GM19240 (cell line): ENCODE data around the gene PARN.
"Not testable (repeated sequence)": the region's sequence is repeated elsewhere in the genome, so short reads cannot be mapped to it uniquely, and the experiment has no call there.

Experiments
- DNase-seq: peaks from one replicate; pipeline ENCODE4 v3.0.0; 2011; ENCODE audit warnings: low spot score; ENCODE audit not compliant: insufficient read length

Gene PARN

DNA sequence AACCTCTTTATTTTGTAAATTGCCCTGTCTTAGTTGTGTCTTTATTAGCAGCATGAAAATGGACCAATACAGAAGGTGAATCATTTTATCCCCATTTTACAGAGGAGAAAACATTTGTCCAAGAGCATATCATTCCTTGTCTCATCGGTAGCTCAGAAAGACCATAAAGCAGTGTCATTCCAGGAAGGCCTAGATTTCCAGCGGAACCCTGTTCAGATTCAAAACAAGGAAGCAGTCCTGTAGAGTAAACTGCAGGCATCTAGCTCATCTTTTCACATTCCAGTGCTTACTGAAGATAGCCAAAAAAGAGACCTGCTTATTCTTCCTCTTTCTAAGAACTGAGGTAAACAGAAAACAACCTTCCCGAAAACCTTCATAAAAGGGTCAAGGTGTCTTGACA is 54.0 kb downstream of the PARN start:
- DNase-seq: no peak

DNA sequence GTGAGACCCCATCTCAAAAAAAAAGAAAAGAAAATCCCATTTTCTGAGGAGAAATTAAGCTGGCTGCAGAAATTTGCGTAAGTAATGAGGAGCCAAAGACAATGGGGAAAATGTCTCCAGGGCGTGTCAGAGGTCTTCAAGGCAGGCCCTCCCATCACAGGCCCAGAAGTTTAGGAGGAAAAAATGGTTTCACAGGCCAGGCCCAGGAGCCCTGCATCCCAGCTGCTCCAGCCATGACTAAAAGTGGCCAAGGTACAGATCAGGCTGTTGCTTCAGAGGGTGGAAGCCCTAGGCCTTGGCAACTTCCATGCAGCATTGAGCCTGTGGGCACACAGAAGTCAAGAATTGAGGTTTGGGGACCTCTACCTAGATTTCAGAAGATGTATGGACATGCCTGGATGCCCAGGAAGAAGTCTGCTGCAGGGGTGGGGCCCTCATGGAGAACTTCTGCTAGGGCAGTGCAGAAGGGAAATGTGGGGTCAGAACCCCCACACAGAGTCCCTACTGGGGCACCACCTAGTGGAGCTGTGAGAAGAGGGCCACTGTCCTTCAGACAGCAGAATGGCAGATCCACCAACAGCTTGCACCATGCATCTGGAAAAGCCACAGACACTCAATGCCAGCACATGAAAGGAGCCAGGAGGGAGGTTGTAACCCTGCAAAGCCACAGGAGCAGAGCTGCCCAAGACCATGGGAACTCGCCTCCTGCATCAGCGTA is 55.2 kb downstream of the PARN start:
- DNase-seq: not testable (repeated sequence)

DNA sequence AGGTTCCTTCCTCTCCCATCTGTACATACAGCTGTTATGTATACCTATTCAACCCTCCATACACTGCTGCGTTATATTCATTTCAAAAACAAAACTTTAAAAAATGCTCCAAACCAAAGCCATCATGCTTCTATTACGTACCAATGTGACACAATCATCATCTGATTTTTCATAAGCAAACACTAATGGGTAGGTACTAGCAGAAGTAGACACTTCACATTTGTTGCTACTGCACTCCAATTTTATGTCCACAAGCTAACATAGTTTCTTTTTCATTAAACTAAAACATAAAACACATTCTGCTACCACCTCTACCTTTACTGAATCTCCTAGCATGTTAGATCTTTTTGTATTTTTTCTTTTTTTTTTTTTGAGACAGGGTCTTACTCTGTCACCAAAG is 57.5 kb downstream of the PARN start:
- no peak for DNase-seq

DNA sequence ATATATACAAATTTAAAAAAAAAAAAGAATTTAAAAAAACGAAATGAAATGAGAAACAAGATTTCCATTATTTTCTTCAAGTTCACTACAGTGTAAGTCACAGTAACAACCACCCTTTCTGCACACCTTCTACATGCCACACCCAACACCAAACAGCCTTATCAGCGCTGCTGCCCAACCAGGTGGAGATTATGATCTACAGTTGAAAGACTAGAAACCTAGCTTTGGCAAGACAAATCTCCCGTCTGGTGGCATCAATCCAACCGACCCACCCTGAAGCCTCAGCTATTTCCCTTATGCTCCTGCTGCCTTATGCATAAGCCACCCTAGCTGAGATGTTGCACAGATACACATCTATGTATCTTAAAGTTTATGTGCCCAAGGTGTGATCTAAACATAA is 60.8 kb downstream of the PARN start:
- no peak for DNase-seq

DNA sequence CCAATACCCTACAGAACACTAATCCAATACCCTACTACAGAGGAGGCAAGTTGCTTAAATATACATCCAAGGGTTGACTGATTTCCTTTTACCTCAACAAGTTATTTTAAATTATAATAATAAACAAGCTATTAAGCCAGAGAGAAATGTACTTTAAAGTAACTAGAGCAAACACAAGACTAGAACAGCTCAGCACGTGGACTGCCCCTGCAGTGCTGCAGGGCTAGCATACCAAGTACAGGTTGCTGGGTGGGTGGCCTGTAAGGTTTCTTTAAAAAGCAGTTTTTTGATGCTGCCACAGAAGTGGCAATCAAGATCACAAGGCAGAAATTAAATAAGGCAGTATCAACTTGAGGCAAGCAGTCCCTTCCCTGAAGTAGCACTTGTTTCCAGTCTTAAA is 63.5 kb downstream of the PARN start:
- no peak for DNase-seq

DNA sequence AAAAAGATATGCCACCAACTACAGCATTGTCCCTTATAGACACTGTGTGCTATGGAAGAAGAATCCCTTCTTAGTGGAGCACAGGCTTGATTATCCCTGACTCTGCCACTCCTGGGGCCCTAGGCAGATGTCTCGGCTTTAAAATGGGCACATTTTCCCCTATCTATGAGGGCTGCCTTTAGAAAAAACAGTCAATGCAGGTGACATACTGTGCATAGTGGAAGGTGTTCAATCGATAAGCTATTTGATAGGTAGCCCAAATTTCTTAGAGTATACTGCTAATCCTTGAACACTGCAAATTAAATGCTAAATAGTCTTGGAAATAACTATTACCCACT is 64.4 kb downstream of the PARN start:
- DNase-seq: no peak

DNA sequence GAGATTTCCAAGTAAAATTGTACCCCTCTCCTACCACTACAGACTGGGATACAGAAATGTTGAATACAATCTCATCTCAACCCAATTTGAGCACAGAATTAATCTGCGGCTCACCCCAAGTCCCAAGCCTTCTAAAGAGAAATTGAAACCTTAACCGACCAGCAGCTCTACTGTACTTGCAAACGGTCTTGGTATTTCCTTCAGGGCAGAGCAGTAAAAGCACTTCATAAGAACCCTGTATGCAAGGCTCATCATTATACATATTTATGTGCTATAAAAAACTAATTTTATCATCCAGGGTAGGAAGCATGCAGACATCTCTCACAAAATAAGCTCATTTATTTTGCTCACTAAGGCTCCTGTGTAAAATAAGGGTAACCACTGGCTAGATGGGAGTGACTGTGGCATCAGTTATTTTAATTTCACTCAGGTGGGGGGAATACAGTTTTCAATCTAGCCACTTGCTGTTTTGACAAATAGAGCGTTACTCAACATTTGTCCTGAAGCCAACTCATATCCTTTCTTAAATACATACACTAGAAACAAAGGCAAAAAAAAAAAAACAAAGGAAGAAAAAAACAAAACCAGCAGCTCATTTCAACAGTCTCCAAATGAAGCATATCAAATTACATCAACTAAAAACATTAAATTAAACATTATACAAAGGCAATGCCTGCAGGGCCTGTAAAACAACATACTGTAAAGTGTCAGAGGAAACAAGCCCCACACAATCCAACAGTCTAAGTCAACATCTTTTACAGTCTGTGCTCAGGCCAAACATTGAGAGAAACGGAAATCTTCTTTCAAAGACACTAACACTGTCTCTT is 65.0 kb downstream of the PARN start:
- DNase-seq: no peak

DNA sequence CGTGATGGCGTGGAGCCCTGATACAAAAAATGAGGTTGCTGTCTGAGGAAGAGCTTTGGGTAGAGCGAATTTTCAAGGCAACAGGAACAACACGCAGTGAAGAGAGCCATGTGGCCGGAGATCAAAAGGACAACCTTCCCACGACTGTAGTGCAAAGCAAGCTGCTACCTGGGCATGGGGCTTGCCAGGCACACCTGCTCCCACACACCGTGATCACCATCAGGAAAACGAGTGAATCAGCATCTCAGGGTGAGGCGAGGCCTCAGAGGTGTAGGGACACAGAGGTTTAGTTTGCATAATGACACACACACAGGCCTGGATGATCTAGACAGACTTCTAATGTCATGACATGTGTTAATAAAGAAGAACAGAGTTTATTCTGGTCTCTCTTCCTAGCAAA is 65.7 kb downstream of the PARN start:
- DNase-seq: no peak

DNA sequence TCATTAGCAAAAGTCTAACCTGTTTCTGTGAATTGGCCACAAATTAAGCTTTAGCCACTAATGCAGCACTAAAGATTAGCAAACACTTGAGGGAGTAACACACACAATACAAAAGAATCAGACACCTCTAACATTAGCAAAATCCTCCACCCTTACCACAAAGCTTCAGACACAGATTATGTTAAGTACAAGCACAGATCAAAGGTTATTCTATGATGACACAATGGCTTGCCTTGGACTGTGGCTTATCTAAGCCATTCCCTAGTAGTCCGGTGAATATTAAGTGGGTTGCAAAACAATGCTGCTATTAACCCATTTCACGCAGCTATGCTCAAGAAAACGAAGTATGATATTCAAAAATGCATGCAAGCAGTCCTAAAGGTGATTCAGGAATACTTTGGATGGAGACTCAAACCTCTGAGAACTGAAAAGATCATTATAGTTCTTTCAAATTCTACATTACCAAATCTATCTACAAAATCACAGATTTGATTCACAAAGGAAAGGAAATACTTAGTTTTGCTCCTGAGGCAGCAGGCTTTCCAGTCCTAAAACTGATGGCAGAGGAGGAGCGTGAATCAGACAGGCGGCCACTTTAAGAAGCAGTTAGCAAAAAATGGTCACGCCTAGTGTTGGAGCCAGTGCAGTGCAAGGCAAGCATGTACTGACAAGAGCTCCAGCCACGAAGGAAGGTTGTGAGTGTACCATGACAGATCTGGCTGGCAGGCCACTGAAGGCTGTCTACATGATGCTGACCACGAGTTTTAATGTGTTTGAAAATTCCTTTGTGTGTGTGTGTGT is 67.2 kb downstream of the PARN start:
- no peak for DNase-seq

DNA sequence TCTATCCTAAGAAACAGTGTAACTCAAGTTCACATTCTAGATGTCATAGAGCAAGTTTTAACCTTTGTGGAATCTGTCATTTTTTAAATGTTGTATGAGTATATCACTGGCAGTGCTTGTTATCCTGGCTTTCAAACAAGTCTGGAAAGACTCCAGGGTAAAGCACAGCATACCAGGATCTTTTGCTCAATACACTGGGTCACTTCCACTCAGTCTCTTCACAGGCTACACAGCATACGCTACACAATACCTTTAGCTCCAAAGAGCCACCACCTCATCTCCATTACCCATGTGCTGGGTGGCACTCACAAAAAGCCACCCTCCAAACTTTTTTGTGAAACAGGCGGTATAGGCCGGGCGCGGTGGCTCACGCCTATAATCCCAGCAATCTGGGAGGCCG is 69.5 kb downstream of the PARN start:
- DNase-seq: no peak

DNA sequence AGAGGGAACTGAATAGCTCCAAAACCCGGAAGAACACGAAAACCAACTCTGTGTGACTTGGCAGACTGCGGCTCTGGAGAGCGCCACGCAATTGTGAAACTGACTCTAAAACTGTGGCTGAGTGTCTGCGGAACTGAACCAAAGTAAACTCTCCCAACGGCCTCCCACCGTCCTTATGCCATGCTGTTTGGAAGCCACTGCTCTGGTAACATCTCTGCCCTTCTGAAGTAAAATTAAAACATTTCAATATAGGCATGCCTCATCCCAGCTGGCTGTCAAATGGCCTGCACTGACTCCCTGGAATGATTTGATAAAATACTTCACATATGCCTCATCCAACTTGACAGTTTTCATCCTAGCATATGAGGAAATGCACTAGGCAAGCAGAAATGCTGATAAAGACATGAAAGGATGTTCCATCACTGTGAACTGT is 70.2 kb downstream of the PARN start:
- no peak for DNase-seq

DNA sequence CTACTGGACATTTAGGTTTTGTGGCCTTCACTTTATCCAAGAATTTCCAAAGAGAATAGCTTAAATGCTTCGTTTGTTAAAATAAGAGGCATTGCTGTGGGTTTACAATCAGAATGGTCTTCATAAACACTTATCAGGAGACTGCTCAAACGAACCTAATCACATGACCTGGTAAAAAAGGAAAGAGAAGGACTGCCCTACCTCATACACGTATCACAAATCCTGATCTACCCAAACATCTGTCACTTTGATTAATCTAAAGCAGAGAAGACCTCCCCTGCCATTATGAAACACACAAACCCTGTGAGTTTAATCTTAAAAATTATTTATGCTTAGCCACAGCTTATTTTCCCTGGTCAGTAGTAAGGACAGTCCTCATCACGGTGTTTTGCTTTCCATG is 76.6 kb downstream of the PARN start:
- no peak for DNase-seq

DNA sequence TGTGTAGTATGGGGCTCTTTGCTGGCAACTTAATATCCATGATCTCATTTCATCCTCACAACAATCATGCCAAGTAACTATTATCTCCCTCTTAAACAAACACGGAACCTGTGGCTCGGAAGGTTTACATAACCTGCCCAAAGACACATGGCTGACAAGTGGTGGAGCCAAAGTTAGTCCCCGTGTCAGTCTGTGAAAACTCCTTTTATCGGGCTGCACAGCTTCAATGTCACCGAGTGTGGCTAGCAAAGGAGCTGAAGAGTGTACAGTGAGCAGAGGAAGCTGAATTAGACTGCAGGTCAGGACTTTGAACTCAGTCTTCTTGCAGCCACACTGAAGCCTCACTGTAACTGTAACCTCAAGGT is 80.3 kb downstream of the PARN start:
- DNase-seq: no peak

DNA sequence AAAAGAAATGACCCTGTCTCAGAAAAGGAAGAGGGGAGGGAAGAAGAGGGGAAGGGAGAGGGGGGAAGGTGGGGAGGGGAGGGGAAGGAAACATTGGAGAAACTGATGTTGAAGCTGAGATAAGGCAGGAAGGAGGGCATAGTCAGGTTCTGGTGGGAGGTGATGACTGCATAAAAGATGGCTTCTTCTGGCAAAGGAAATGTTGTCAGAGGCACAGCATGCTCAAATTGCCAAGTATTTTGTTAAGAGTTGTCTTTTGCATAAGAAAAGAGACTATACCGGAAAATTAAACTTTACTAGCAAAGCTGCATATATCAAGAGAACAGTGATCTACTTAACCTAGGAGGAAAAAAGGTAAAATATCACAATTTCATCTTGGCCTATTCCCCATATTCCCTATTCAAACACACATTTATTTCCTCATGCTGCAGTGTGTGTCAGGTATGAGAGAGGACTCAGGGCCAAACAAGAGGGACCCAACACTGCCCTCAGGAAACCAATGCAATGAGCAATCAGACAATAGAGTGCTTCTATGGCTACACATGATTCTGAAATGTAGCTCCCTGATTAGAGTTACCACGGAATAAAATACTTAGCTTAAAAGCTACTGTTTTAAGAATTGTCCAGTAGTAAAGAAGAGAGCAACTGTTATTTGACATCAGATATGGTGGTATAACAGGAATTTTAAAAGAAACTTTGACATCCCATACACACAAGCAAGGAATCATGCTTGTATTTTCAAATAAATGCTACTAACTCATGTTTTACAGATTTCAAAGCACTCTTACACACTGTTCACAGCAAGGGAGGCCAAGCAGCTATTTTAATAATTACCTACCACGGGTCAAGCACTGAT is 80.9 kb downstream of the PARN start:
- no peak for DNase-seq

DNA sequence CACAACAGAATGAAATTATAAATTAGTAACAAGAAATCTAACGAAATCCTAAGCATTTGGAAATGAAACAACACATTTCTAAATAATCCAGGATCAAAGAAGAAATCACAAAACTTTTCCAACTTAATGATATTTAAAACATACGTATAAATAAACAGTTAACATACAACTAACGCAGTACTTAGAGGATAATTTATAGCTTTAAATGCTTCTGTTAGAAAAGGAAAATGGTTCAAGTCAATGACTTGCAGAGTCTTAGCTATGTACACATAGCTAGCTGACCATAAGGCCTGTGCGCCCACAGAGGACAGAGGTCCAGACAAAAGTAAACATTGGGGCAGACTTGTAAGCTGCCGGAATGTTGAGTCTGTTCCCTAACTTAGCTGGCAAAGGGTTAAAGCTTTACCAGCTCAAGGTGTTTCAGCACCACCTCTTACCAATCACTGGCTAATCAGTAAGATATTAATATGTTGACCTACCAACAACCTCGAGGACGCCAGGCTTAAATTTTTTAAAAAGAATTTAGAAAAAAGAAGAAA is 84.6 kb downstream of the PARN start:
- DNase-seq: no peak

DNA sequence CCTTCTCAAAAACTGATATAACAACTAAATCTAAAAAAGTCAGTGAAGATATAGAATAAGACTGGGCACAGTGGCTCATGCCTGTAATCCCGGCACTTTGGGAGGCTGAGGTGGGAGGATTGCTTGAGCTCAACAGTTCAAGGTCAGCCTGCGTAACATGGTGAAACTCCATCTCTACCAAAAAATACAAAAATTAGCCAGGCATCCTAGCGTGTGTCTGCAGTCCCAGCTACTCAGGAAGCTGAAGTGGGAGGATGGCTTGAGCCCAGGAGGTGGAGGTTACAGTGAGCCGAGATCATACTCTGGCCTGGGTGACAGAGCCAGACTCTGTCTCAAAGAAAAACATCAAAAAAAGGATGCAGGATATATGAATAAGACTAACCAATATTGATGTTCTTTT is 85.2 kb downstream of the PARN start:
- DNase-seq: not testable (repeated sequence)

DNA sequence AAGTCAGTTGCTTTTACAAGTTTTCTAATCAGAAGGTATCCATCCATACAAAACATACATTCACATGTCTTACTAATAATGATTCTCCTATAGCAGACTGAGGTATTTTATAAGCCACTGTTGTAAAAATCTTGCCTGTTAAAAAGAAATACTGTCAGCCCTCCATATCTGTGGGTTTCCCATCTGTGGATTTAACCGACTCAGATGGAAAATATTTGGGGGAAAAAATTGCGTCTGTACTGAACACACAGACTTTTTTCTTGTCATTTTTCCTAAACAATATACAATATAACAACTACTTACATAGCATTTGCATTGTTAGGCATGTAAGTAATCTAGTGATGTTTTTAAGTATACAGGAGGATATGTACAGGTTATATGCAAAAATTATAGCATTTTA is 90.4 kb downstream of the PARN start:
- no peak for DNase-seq

DNA sequence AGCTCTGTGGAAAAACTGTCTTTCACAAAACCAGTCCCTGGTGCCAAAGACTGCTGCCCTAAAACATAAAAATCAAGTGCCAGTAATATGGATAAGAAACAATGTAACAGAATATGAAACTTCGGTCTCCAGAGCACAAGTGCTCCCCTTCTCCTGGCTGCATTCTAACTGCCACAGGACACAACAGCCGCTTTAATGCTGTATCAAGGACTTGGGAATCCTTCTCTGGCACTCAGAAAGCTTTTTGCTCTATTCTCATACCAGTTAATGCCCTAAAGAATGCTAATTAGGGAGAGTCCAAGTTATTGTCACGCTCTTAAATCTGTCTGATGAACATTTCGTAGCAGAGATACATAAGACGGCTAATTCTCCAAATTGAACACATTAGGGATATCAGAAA is 90.9 kb downstream of the PARN start:
- no peak for DNase-seq

DNA sequence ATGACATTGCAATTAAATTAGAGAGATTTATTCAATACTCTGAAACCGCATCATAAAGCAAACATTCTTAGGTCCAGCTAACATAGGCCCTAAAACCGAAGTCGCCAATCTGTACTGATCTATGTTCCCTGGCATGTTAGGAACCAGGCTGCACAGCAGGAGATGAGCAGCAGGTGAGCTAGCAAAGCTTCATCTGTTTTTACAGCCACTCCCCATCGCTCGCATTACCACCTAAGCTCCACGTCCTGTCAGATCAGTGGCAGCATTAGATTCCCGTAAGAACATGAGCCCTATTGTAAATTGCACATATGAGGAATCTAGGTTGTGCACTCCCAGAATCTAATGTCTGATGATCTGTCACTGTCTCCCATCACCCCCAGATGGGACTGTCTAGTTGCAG is 91.5 kb downstream of the PARN start:
- no peak for DNase-seq

DNA sequence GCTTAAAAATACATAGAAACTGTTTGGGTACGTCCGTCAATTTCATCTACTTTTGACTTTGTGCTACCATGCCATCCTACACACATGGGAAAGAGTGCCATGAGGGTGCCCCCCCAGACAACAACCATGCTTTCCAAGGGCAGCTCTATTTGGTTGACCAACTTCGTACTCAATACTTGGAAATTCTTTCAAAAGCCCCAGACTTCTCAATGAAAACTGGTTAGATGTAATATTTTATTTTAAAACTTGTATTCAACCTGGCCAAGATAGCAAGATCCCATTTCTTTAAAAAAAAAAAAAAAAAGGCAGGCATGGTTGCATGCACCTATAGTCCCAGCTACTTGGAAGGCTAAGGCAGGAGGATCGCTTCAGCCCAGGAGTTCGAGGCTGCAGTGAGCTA is 98.4 kb downstream of the PARN start:
- DNase-seq: no peak

DNA sequence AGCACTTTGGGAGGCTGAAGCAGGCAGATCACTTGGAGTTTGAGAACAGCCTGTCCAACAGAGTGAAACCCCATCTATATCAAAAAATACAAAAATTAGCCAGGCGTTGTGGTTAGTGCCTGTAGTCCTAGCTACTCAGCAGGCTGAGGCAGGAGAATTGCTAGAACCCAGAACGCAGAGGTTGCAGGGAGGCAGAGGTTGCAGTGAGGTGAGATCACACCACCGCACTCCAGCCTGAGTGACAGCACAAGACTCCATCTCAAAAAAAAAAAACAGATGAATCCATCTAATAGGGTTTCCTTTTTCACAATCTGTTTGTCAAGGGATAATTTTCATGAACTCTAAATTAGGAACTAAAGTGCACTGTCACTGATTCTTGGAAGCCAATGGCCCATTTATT is 99.0 kb downstream of the PARN start:
- DNase-seq: no peak
